HL-60 (cell line): ENCODE measurements around the gene DPH1.

Experiments
- microRNA-seq: library from miRNA; unstranded; fragments of <30 nt; microRNA quantifications from one replicate; pipeline ENCODE4, GENCODE V29; 2018

Gene DPH1

Small RNAs within 50 kb of the gene (microRNA-seq; reads per million reads assigned to microRNA genes)
- 297 reads per million, percentile 79 among the genes with 10 or more reads in this experiment for gene MIR132
- 38.3 reads per million, percentile 56 among the genes with 10 or more reads in this experiment for gene MIR212
